Hepatocyte (in vitro differentiated cells): Measurements from ENCODE around the gene PCBP3. TPM values are rescaled to one million over a fixed set of nuclear protein-coding genes. Genes with fewer than 3 reads are reported as not detected.

ENCODE experiments used
- DNase-seq: peaks from one replicate; pipeline ENCODE4 v3.0.0-alpha.2; 2016; ENCODE audit warnings: low spot score
- H2AFZ ChIP-seq: fragments of 200-600 bp; sonication (generic); 2 replicates; pipeline ENCODE4 v1.6.0; 2016; ENCODE audit warnings: antibody characterized with exemption, mild to moderate bottlenecking
- H3K27ac ChIP-seq: fragments of 200-600 bp; sonication (generic); 2 replicates; pipeline ENCODE4 v1.5.1; 2016; ENCODE audit warnings: mild to moderate bottlenecking
- H3K27me3 ChIP-seq: fragments of 200-600 bp; sonication (generic); 2 replicates; pipeline ENCODE4 v1.6.1; 2016
- H3K36me3 ChIP-seq: fragments of 200-600 bp; sonication (generic); replicated peaks from 2 replicates; pipeline ENCODE4 v1.5.1; 2016; ENCODE audit warnings: low read depth; ENCODE audit not compliant: insufficient read depth
- H3K4me1 ChIP-seq: fragments of 200-600 bp; sonication (generic); 2 replicates; pipeline ENCODE4 v1.5.1; 2016; ENCODE audit warnings: mild to moderate bottlenecking, moderate library complexity; ENCODE audit not compliant: insufficient read depth
- H3K4me2 ChIP-seq: fragments of 200-600 bp; sonication (generic); 2 replicates; pipeline ENCODE4 v1.6.0; 2016
- H3K4me3 ChIP-seq: fragments of 200-600 bp; sonication (generic); 2 replicates; pipeline ENCODE4 v1.5.1; 2016; ENCODE audit warnings: mild to moderate bottlenecking
- H3K79me2 ChIP-seq: fragments of 200-600 bp; sonication (generic); 2 replicates; pipeline ENCODE4 v1.6.0; 2017; ENCODE audit warnings: mild to moderate bottlenecking
- H3K9me2 ChIP-seq: fragments of 200-600 bp; sonication (generic); replicated peaks from 2 replicates; pipeline ENCODE4 v1.6.0; 2017; ENCODE audit warnings: mild to moderate bottlenecking; ENCODE audit not compliant: insufficient read depth
- H3K9me3 ChIP-seq: fragments of 200-600 bp; sonication (generic); 2 replicates; pipeline ENCODE4 v1.5.1; 2016; ENCODE audit warnings: low read depth, mild to moderate bottlenecking
- H4K20me1 ChIP-seq: fragments of 200-600 bp; sonication (generic); 2 replicates; pipeline ENCODE4 v1.6.0; 2016; ENCODE audit warnings: mild to moderate bottlenecking; ENCODE audit not compliant: insufficient read depth, poor library complexity, severe bottlenecking
- CTCF ChIP-seq: fragments of 200-600 bp; sonication (generic); IDR thresholded peaks from 2 replicates; pipeline ENCODE4 v1.5.1; 2016; ENCODE audit warnings: antibody characterized with exemption, mild to moderate bottlenecking; ENCODE audit not compliant: poor library complexity
- EZH2 ChIP-seq: fragments of 200-600 bp; sonication (generic); IDR thresholded peaks from 2 replicates; pipeline ENCODE4 v1.6.1; 2016; ENCODE audit warnings: antibody characterized with exemption, mild to moderate bottlenecking, borderline replicate concordance
- EZH2phosphoT487 ChIP-seq: fragments of 200-600 bp; sonication (generic); IDR thresholded peaks from one replicate; pipeline ENCODE4 v1.6.1; 2018; ENCODE audit warnings: antibody characterized with exemption, mild to moderate bottlenecking, low read depth, moderate library complexity; ENCODE audit not compliant: unreplicated experiment, severe bottlenecking
- WGBS: methylation state at CpG from one replicate; pipeline ENCODE4 v1.1.6; 2016; ENCODE audit warnings: low lambda C conversion rate; ENCODE audit errors: missing lambda C conversion rate; 5-methylcytosine and 5-hydroxymethylcytosine counted together
- polyA plus RNA-seq: library from polyadenylated mRNA; unstranded; fragments of >200 nt; fragmentation: Nextera tagmentation; extraction: Ambion mirVana; gene quantifications from 2 replicates; pipeline ENCODE4 v1.2.1, GENCODE V29; 2016
- total RNA-seq: library from RNA; depleted of rRNA; stranded (reverse); fragments of >200 nt; gene quantifications from 2 replicates; pipeline ENCODE4 v1.2.3, GENCODE V29; 2014

PCBP3 gene
- total and polyA plus RNA-seq, 2 experiments from 2014 or later = 3.1 to 8.8 TPM

DNA sequence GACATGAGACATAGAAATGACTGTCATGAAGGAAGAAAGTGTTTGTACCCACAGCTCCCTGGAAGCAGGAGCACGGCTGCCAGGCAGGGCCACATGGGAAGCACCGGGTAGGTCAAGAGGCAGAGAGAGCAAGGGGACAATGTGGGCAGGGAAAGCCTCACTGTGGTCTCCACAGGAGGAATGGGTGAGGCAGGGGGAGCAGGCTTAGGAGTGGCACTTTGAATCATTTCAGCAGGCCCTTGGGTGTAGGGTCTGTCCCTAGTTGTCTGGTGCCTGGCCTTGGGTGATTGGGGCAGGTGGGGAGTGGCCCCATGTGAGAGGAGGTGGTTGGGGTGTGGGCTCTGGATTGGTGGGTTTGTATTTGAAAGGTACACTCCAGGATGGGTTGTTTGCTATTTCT lies 83.9 kb downstream of the PCBP3 start:
- no peak overlapping the region for H3K27ac ChIP-seq
- H3K4me1 ChIP-seq = no peaks in the 10 kb centered on the region
- no peak overlapping the region for H3K4me2 ChIP-seq
- no peak overlapping the region for H3K4me3 ChIP-seq
- no peaks in the 10 kb centered on the region for H4K20me1 ChIP-seq
- no peak overlapping the region for H2AFZ ChIP-seq
- no peaks in the 10 kb centered on the region for H3K9me2 ChIP-seq
- WGBS = 84% methylated on average over 2 of the region's 2 CpGs
- DNase-seq = no peak
- no peaks in the 10 kb centered on the region for H3K27me3 ChIP-seq
- H3K36me3 ChIP-seq = no peaks in the 10 kb centered on the region
- H3K9me3 ChIP-seq = no peaks in the 10 kb centered on the region
- H3K79me2 ChIP-seq = no peaks in the 10 kb centered on the region
- TF ChIP-seq CTCF = no peak
- TF ChIP-seq EZH2phosphoT487 = no peak
- no peak for TF ChIP-seq EZH2

- Histone ChIP-seq H3K4me2 (no peak overlapping the region), H4K20me1 (no peaks in the 10 kb centered on the region), H3K27me3 (no peaks in the 10 kb centered on the region), H3K9me2 (no peaks in the 10 kb centered on the region), H3K36me3 (no peaks in the 10 kb centered on the region), H3K27ac (no peak overlapping the region), H3K4me3 (no peak overlapping the region), H2AFZ (no peak overlapping the region), H3K9me3 (no peaks in the 10 kb centered on the region), H3K4me1 (no peaks in the 10 kb centered on the region), H3K79me2 (no peaks in the 10 kb centered on the region)
- no peak for DNase-seq
- WGBS = 93% methylated on average over 14 of the region's 14 CpGs
- TF ChIP-seq EZH2phosphoT487 (no peak), EZH2 (no peak), CTCF (no peak)
These were observed 91.9 kb downstream of the PCBP3 start for GRCh38 chr21:45735259-45736000.

- WGBS = 78% methylated on average over 10 of the region's 10 CpGs
- no peak overlapping the region for H3K4me2 ChIP-seq
- H3K4me1 ChIP-seq = no peaks in the 10 kb centered on the region
- H3K27me3 ChIP-seq = no peaks in the 10 kb centered on the region
- H3K36me3 ChIP-seq = no peaks in the 10 kb centered on the region
- H3K4me3 ChIP-seq = no peak overlapping the region
- no peak for TF ChIP-seq CTCF
- H3K79me2 ChIP-seq = no peaks in the 10 kb centered on the region
- H2AFZ ChIP-seq = no peak overlapping the region
- no peaks in the 10 kb centered on the region for H4K20me1 ChIP-seq
- no peak overlapping the region for H3K27ac ChIP-seq
- no peak for DNase-seq
- H3K9me3 ChIP-seq = no peaks in the 10 kb centered on the region
- no peaks in the 10 kb centered on the region for H3K9me2 ChIP-seq
These were observed 92.6 kb downstream of the PCBP3 start for GRCh38 chr21:45736042-45736689.
